Hepatocyte (in vitro differentiated cells): Measurements from ENCODE around the gene FOXD4L3. TPM values are rescaled to one million over a fixed set of nuclear protein-coding genes. Genes with fewer than 3 reads are reported as not detected.
"Not testable (repeated sequence)": the region's sequence is repeated elsewhere in the genome, so short reads cannot be mapped to it uniquely, and the experiment has no call there.

ENCODE experiments used
- DNase-seq: peaks from one replicate; pipeline ENCODE4 v3.0.0-alpha.2; 2016; ENCODE audit warnings: low spot score
- H2AFZ ChIP-seq: fragments of 200-600 bp; sonication (generic); 2 replicates; pipeline ENCODE4 v1.6.0; 2016; ENCODE audit warnings: antibody characterized with exemption, mild to moderate bottlenecking
- H3K27ac ChIP-seq: fragments of 200-600 bp; sonication (generic); 2 replicates; pipeline ENCODE4 v1.5.1; 2016; ENCODE audit warnings: mild to moderate bottlenecking
- H3K27me3 ChIP-seq: fragments of 200-600 bp; sonication (generic); 2 replicates; pipeline ENCODE4 v1.6.1; 2016
- H3K36me3 ChIP-seq: fragments of 200-600 bp; sonication (generic); replicated peaks from 2 replicates; pipeline ENCODE4 v1.5.1; 2016; ENCODE audit warnings: low read depth; ENCODE audit not compliant: insufficient read depth
- H3K4me1 ChIP-seq: fragments of 200-600 bp; sonication (generic); 2 replicates; pipeline ENCODE4 v1.5.1; 2016; ENCODE audit warnings: mild to moderate bottlenecking, moderate library complexity; ENCODE audit not compliant: insufficient read depth
- H3K4me2 ChIP-seq: fragments of 200-600 bp; sonication (generic); 2 replicates; pipeline ENCODE4 v1.6.0; 2016
- H3K4me3 ChIP-seq: fragments of 200-600 bp; sonication (generic); 2 replicates; pipeline ENCODE4 v1.5.1; 2016; ENCODE audit warnings: mild to moderate bottlenecking
- H3K79me2 ChIP-seq: fragments of 200-600 bp; sonication (generic); 2 replicates; pipeline ENCODE4 v1.6.0; 2017; ENCODE audit warnings: mild to moderate bottlenecking
- H3K9me2 ChIP-seq: fragments of 200-600 bp; sonication (generic); replicated peaks from 2 replicates; pipeline ENCODE4 v1.6.0; 2017; ENCODE audit warnings: mild to moderate bottlenecking; ENCODE audit not compliant: insufficient read depth
- H3K9me3 ChIP-seq: fragments of 200-600 bp; sonication (generic); 2 replicates; pipeline ENCODE4 v1.5.1; 2016; ENCODE audit warnings: low read depth, mild to moderate bottlenecking
- H4K20me1 ChIP-seq: fragments of 200-600 bp; sonication (generic); 2 replicates; pipeline ENCODE4 v1.6.0; 2016; ENCODE audit warnings: mild to moderate bottlenecking; ENCODE audit not compliant: insufficient read depth, poor library complexity, severe bottlenecking
- EZH2 ChIP-seq: fragments of 200-600 bp; sonication (generic); IDR thresholded peaks from 2 replicates; pipeline ENCODE4 v1.6.1; 2016; ENCODE audit warnings: antibody characterized with exemption, mild to moderate bottlenecking, borderline replicate concordance
- EZH2phosphoT487 ChIP-seq: fragments of 200-600 bp; sonication (generic); IDR thresholded peaks from one replicate; pipeline ENCODE4 v1.6.1; 2018; ENCODE audit warnings: antibody characterized with exemption, mild to moderate bottlenecking, low read depth, moderate library complexity; ENCODE audit not compliant: unreplicated experiment, severe bottlenecking
- WGBS: methylation state at CpG from one replicate; pipeline ENCODE4 v1.1.6; 2016; ENCODE audit warnings: low lambda C conversion rate; ENCODE audit errors: missing lambda C conversion rate; 5-methylcytosine and 5-hydroxymethylcytosine counted together
- polyA plus RNA-seq: library from polyadenylated mRNA; unstranded; fragments of >200 nt; fragmentation: Nextera tagmentation; extraction: Ambion mirVana; gene quantifications from 2 replicates; pipeline ENCODE4 v1.2.1, GENCODE V29; 2016
- total RNA-seq: library from RNA; depleted of rRNA; stranded (reverse); fragments of >200 nt; gene quantifications from 2 replicates; pipeline ENCODE4 v1.2.3, GENCODE V29; 2014

The FOXD4L3 gene
- total and polyA plus RNA-seq, 2 experiments from 2014 or later: not detected

- H2AFZ ChIP-seq, DNase-seq, H3K27ac ChIP-seq, H3K36me3 ChIP-seq, H3K9me3 ChIP-seq, H3K4me3 ChIP-seq, H3K4me1 ChIP-seq, H3K79me2 ChIP-seq, H3K4me2 ChIP-seq, H3K27me3 ChIP-seq, H4K20me1 ChIP-seq, H3K9me2 ChIP-seq: not testable (repeated sequence)
- WGBS: 30% methylated on average over 8 of the region's 37 CpGs
- peak; percentile 22 for TF ChIP-seq EZH2
These were observed 3.8 kb downstream of the FOXD4L3 start for GRCh38 chr9:68306391-68306964.

GRCh38 chr9:68307127-68307526 is 4.5 kb downstream of the FOXD4L3 start:
- H3K4me3 ChIP-seq, H3K9me2 ChIP-seq, H3K27ac ChIP-seq, H3K27me3 ChIP-seq, H3K4me2 ChIP-seq, H3K4me1 ChIP-seq, H3K9me3 ChIP-seq, H3K79me2 ChIP-seq, H3K36me3 ChIP-seq, H2AFZ ChIP-seq, H4K20me1 ChIP-seq, DNase-seq: not testable (repeated sequence)
- TF ChIP-seq EZH2: peak; percentile 82
- TF ChIP-seq EZH2phosphoT487: peak; percentile 33
- WGBS: 35% methylated on average over 19 of the region's 35 CpGs

- H3K4me2 ChIP-seq, H2AFZ ChIP-seq, H3K79me2 ChIP-seq, H4K20me1 ChIP-seq, H3K9me3 ChIP-seq, H3K4me1 ChIP-seq, H3K9me2 ChIP-seq, DNase-seq, H3K27me3 ChIP-seq, H3K36me3 ChIP-seq, H3K4me3 ChIP-seq, H3K27ac ChIP-seq: not testable (repeated sequence)
- WGBS: 41% methylated on average over 20 of the region's 21 CpGs
These were observed 5.0 kb downstream of the FOXD4L3 start for GRCh38 chr9:68307654-68308053.

- DNase-seq, H3K27me3 ChIP-seq, H3K36me3 ChIP-seq, H3K9me2 ChIP-seq, H3K4me1 ChIP-seq, H4K20me1 ChIP-seq, H3K4me3 ChIP-seq, H2AFZ ChIP-seq, H3K4me2 ChIP-seq, H3K9me3 ChIP-seq, H3K79me2 ChIP-seq, H3K27ac ChIP-seq: not testable (repeated sequence)
- no CpG with 5 or more reads among the region's 5 CpGs for WGBS
These were observed 8.5 kb downstream of the FOXD4L3 start for GRCh38 chr9:68311208-68311607.

- DNase-seq, H2AFZ ChIP-seq, H3K4me2 ChIP-seq, H3K36me3 ChIP-seq, H3K4me1 ChIP-seq, H4K20me1 ChIP-seq, H3K27me3 ChIP-seq, H3K79me2 ChIP-seq, H3K9me3 ChIP-seq, H3K4me3 ChIP-seq, H3K9me2 ChIP-seq, H3K27ac ChIP-seq: not testable (repeated sequence)
- 83% methylated on average over 10 of the region's 10 CpGs for WGBS
These were observed 15.5 kb downstream of the FOXD4L3 start for GRCh38 chr9:68318209-68318608.

GRCh38 chr9:68323749-68324148 is 21.1 kb downstream of the FOXD4L3 start:
- not testable (repeated sequence) for H3K4me1 ChIP-seq, H2AFZ ChIP-seq, H3K4me3 ChIP-seq, H3K4me2 ChIP-seq, H3K36me3 ChIP-seq, H3K9me2 ChIP-seq, H3K79me2 ChIP-seq, DNase-seq, H3K27ac ChIP-seq, H4K20me1 ChIP-seq, H3K27me3 ChIP-seq, H3K9me3 ChIP-seq
- 100% methylated on average over 4 of the region's 24 CpGs for WGBS

GRCh38 chr9:68324518-68324917 is 21.9 kb downstream of the FOXD4L3 start:
- WGBS: no CpG with 5 or more reads among the region's 20 CpGs
- H3K9me3 ChIP-seq, H3K4me1 ChIP-seq, H2AFZ ChIP-seq, H3K4me3 ChIP-seq, H3K79me2 ChIP-seq, H4K20me1 ChIP-seq, H3K27me3 ChIP-seq, H3K9me2 ChIP-seq, H3K4me2 ChIP-seq, H3K27ac ChIP-seq, DNase-seq, H3K36me3 ChIP-seq: not testable (repeated sequence)

- not testable (repeated sequence) for H3K36me3 ChIP-seq, H3K4me1 ChIP-seq, H3K9me3 ChIP-seq, H2AFZ ChIP-seq, H3K27ac ChIP-seq, H3K27me3 ChIP-seq, H3K9me2 ChIP-seq, H3K4me3 ChIP-seq, H4K20me1 ChIP-seq, DNase-seq, H3K4me2 ChIP-seq, H3K79me2 ChIP-seq
- 65% methylated on average over 2 of the region's 4 CpGs for WGBS
These were observed 26.4 kb downstream of the FOXD4L3 start for GRCh38 chr9:68329106-68329505.

- H3K9me3 ChIP-seq, H3K79me2 ChIP-seq, H3K4me2 ChIP-seq, H3K4me3 ChIP-seq, H4K20me1 ChIP-seq, DNase-seq, H3K36me3 ChIP-seq, H3K27ac ChIP-seq, H2AFZ ChIP-seq, H3K4me1 ChIP-seq, H3K27me3 ChIP-seq, H3K9me2 ChIP-seq: not testable (repeated sequence)
- WGBS: 80% methylated on average over 9 of the region's 11 CpGs
These were observed 28.0 kb downstream of the FOXD4L3 start for GRCh38 chr9:68330531-68331173.
